IMR-90 (cell line): Measurements from ENCODE around the gene GLRX3. TPM values are rescaled to one million over a fixed set of nuclear protein-coding genes. Genes with fewer than 3 reads are reported as not detected.
A peak's percentile ranks its signal among the peaks of the same experiment; 100 is the strongest.

Experiments used
- ATAC-seq: fragments of 200-7000 bp; cut with Tn5 transposase; 2 replicates; pipeline ENCODE4 v1.9.1; 2020; ENCODE audit warnings: low read depth, mild to moderate bottlenecking, moderate library complexity
- BruUV-seq: library from RNA; stranded (reverse); fragments of 400-500 nt; replicated peaks from 2 replicates; lab custom pipeline; 2021; lab: Mats Ljungman, UMichigan
- CTCF ChIA-PET: fragments of 300-600 bp; formaldehyde crosslinking; extraction: SDS; loops from one replicate; lab custom pipeline; 2021; ENCODE audit warnings: antibody characterized with exemption; lab: Yijun Ruan, JAX
- POLR2A ChIA-PET: fragments of 300-600 bp; sonication (Branson Sonifier 250); formaldehyde crosslinking; loops from one replicate; lab custom pipeline; 2022; ENCODE audit warnings: antibody characterized with exemption; ENCODE audit not compliant: unreplicated experiment; lab: Charles Lee
- DNase-seq: peaks from one replicate; pipeline ENCODE4 v3.0.0; 2013
- H2AFZ ChIP-seq: replicated peaks from 2 replicates; pipeline ENCODE3; 2013; ENCODE audit warnings: low read length, mild to moderate bottlenecking; ENCODE audit not compliant: poor library complexity
- H2AK5ac ChIP-seq: 2 replicates; pipeline ENCODE4 v1.6.1; 2013; ENCODE audit warnings: low read depth, low read length, inconsistent platforms
- H2AK9ac ChIP-seq: replicated peaks from 2 replicates; pipeline ENCODE3; 2013; ENCODE audit warnings: mild to moderate bottlenecking, low read depth, low read length, moderate library complexity; ENCODE audit not compliant: poor library complexity
- H2BK120ac ChIP-seq: 2 replicates; pipeline ENCODE4 v1.6.1; 2013; ENCODE audit warnings: low read depth, low read length, inconsistent platforms
- H2BK15ac ChIP-seq: 3 replicates; pipeline ENCODE4 v1.6.1; 2013; ENCODE audit warnings: low read depth, low read length, inconsistent platforms
- H2BK20ac ChIP-seq: 2 replicates; pipeline ENCODE4 v1.6.1; 2013; ENCODE audit warnings: low read depth, mild to moderate bottlenecking, inconsistent platforms, low read length, moderate library complexity
- H2BK5ac ChIP-seq: 2 replicates; pipeline ENCODE4 v1.6.1; 2013; ENCODE audit warnings: mild to moderate bottlenecking, low read depth, low read length, inconsistent platforms; ENCODE audit not compliant: poor library complexity, severe bottlenecking
- H3K14ac ChIP-seq: replicated peaks from 2 replicates; pipeline ENCODE4 v1.6.1; 2013; ENCODE audit warnings: low read depth, low read length, inconsistent platforms
- H3K18ac ChIP-seq: 2 replicates; pipeline ENCODE4 v1.6.1; 2013; ENCODE audit warnings: low read depth, low read length, control low read depth
- H3K23ac ChIP-seq: 2 replicates; pipeline ENCODE4 v1.6.1; 2013; ENCODE audit warnings: low read depth, low read length, inconsistent platforms
- H3K27ac ChIP-seq: 2 replicates; pipeline ENCODE4 v1.5.1; 2013; ENCODE audit warnings: mild to moderate bottlenecking, control low read depth, low read length; ENCODE audit not compliant: insufficient read depth
- H3K27me3 ChIP-seq: 2 replicates; pipeline ENCODE4 v1.6.1; 2013; ENCODE audit warnings: low read length; ENCODE audit not compliant: control insufficient read depth, insufficient read depth
- H3K36me3 ChIP-seq: 2 replicates; pipeline ENCODE4 v1.6.1; 2013; ENCODE audit warnings: low read length, mixed read lengths; ENCODE audit not compliant: control insufficient read depth, insufficient read depth
- H3K4ac ChIP-seq: 2 replicates; pipeline ENCODE4 v1.6.1; 2013; ENCODE audit warnings: low read depth, low read length, inconsistent platforms
- H3K4me1 ChIP-seq: 2 replicates; pipeline ENCODE4 v1.6.1; 2013; ENCODE audit warnings: low read length, mixed read lengths; ENCODE audit not compliant: control insufficient read depth, insufficient read depth
- H3K4me2 ChIP-seq: 2 replicates; pipeline ENCODE4 v1.6.1; 2013; ENCODE audit warnings: low read depth, mild to moderate bottlenecking, control low read depth, low read length, moderate library complexity
- H3K4me3 ChIP-seq: 2 replicates; pipeline ENCODE4 v1.5.1; 2013; ENCODE audit warnings: low read depth, mild to moderate bottlenecking, control low read depth, low read length, moderate library complexity; ENCODE audit not compliant: insufficient read depth
- H3K56ac ChIP-seq: 2 replicates; pipeline ENCODE4 v1.6.1; 2013; ENCODE audit warnings: low read length, inconsistent platforms; ENCODE audit not compliant: insufficient read depth; ENCODE audit errors: extremely low read depth
- H3K79me1 ChIP-seq, 2 experiments: 2 replicates each; pipeline ENCODE4 v1.6.1; 2013; ENCODE audit warnings: low read length in 2 of 2, inconsistent platforms in 1 of 2, low read depth in 1 of 2
- H3K9ac ChIP-seq: 2 replicates; pipeline ENCODE4 v1.6.1; 2013; ENCODE audit warnings: low read depth, low read length, control low read depth
- H3K9me1 ChIP-seq: 2 replicates; pipeline ENCODE4 v1.6.1; 2013; ENCODE audit warnings: low read length, inconsistent platforms; ENCODE audit not compliant: insufficient read depth
- H3K9me3 ChIP-seq: 2 replicates; pipeline ENCODE4 v1.6.1; 2013; ENCODE audit warnings: low read length; ENCODE audit not compliant: control insufficient read depth, insufficient read depth
- H4K20me1 ChIP-seq: 2 replicates; pipeline ENCODE4 v1.6.1; 2013; ENCODE audit warnings: low read length, inconsistent platforms; ENCODE audit not compliant: insufficient read depth
- H4K5ac ChIP-seq: 2 replicates; pipeline ENCODE4 v1.6.1; 2013; ENCODE audit warnings: mild to moderate bottlenecking, low read depth, low read length, control low read depth
- H4K8ac ChIP-seq, 2 experiments: 2 replicates each; pipeline ENCODE4 v1.6.1; 2013; ENCODE audit warnings: low read depth in 2 of 2, low read length in 2 of 2, control low read depth in 1 of 2, inconsistent platforms in 1 of 2
- H4K91ac ChIP-seq: 2 replicates; pipeline ENCODE4 v1.6.1; 2013; ENCODE audit warnings: low read depth, low read length, inconsistent platforms; ENCODE audit not compliant: insufficient read depth
- CEBPB ChIP-seq: IDR thresholded peaks from 2 replicates; pipeline ENCODE4 v1.6.1; 2012; ENCODE audit warnings: low read depth, low read length, improper control_type of control experiment
- CHD1 ChIP-seq: IDR thresholded peaks from 2 replicates; pipeline ENCODE4 v1.6.1; 2012; ENCODE audit warnings: low read depth, low read length, improper control_type of control experiment
- FOS ChIP-seq: fragments of 150-350 bp; IDR thresholded peaks from 2 replicates; pipeline ENCODE4 v1.6.1; 2016; ENCODE audit warnings: low read depth, low read length
- MAFK ChIP-seq: IDR thresholded peaks from 2 replicates; pipeline ENCODE4 v1.6.1; 2012; ENCODE audit warnings: low read depth, low read length, improper control_type of control experiment
- MAZ ChIP-seq: IDR thresholded peaks from 2 replicates; pipeline ENCODE4 v1.6.1; 2012; ENCODE audit warnings: low read depth, mild to moderate bottlenecking, low read length, improper control_type of control experiment, moderate library complexity, borderline replicate concordance
- MXI1 ChIP-seq: IDR thresholded peaks from 2 replicates; pipeline ENCODE4 v1.6.1; 2012; ENCODE audit warnings: low read depth, mild to moderate bottlenecking, low read length, moderate library complexity, borderline replicate concordance
- NFE2L2 ChIP-seq: fragments of 150-350 bp; IDR thresholded peaks from 2 replicates; pipeline ENCODE4 v1.6.1; 2016; ENCODE audit warnings: low read depth, mild to moderate bottlenecking, low read length
- POLR2A ChIP-seq: IDR thresholded peaks from 2 replicates; pipeline ENCODE4 v1.6.1; 2012; ENCODE audit warnings: mild to moderate bottlenecking, low read depth, low read length
- RAD21 ChIP-seq: IDR thresholded peaks from 2 replicates; pipeline ENCODE4 v1.6.1; 2012; ENCODE audit warnings: low read length, improper control_type of control experiment
- RCOR1 ChIP-seq: IDR thresholded peaks from 2 replicates; pipeline ENCODE4 v1.6.1; 2012; ENCODE audit warnings: mild to moderate bottlenecking, low read length, improper control_type of control experiment; ENCODE audit not compliant: insufficient replicate concordance
- RFX5 ChIP-seq: IDR thresholded peaks from 2 replicates; pipeline ENCODE4 v1.8.0; 2012; ENCODE audit warnings: low read depth, mild to moderate bottlenecking, low read length, moderate library complexity
- SMC3 ChIP-seq: fragments of 150-350 bp; IDR thresholded peaks from 2 replicates; pipeline ENCODE4 v1.6.1; 2016; ENCODE audit warnings: low read depth, mild to moderate bottlenecking, antibody characterized with exemption, low read length, moderate library complexity
- USF2 ChIP-seq: fragments of 150-350 bp; IDR thresholded peaks from 2 replicates; pipeline ENCODE4 v1.6.1; 2017; ENCODE audit warnings: mild to moderate bottlenecking, antibody characterized with exemption, low read length, low read depth
- WGBS, 2 experiments: methylation state at CpG; one replicate each; pipeline versions ENCODE4 v1.1.5 to v1.1.7; 2013; ENCODE audit warnings: missing lambda C conversion rate in 2 of 2; ENCODE audit not compliant: insufficient read length in 1 of 2; ENCODE audit errors: extremely low coverage in 2 of 2; 5-methylcytosine and 5-hydroxymethylcytosine counted together
- dilution Hi-C: fragments of 300-500 bp; cut with HindIII; formaldehyde crosslinking; loops from one replicate; pipeline ENCODE4 v1.14.3; 2018; ENCODE audit warnings: low sequenced_read_pairs; ENCODE audit not compliant: unreplicated experiment
- in situ Hi-C: fragments of 300-500 bp; cut with MboI; formaldehyde crosslinking; loops from 3 replicates; pipeline ENCODE4 v1.14.3; 2019; ENCODE audit warnings: low sequenced_read_pairs, inconsistent platforms, mixed read lengths
- intact Hi-C: fragments of 100-400 bp; cut with micrococcal nuclease; formaldehyde crosslinking; loops from 2 replicates; pipeline ENCODE4 v1.10.0; 2022
- polyA plus RNA-seq, 3 experiments: library from polyadenylated mRNA; depleted of rRNA; stranded (reverse); fragments of >200 nt; gene quantifications; 2 replicates each; pipeline ENCODE4 v1.2.3, GENCODE V29; 2012; ENCODE audit warnings: low replicate concordance in 1 of 3
- total RNA-seq: library from RNA; depleted of rRNA; stranded (reverse); fragments of >200 nt; gene quantifications from 2 replicates; pipeline ENCODE4 v1.2.3, GENCODE V29; 2012
- TF ChIP-seq, protein P1 (sequence below): fragments of 150-350 bp; IDR thresholded peaks from 2 replicates; pipeline ENCODE4 v1.6.1; 2016; ENCODE audit warnings: low read depth, mild to moderate bottlenecking, low read length, moderate library complexity, borderline replicate concordance

GLRX3 gene
- total and polyA plus RNA-seq, 2 of the 4 experiments (the other 2 are of a cell fraction), result 78.7 to 81.7 TPM

GRCh38 chr10:130215931-130216231, 79.7 kb downstream of the GLRX3 start:
- TF ChIP-seq RAD21 (no peak), CHD1 (no peak), MAZ (no peak), RFX5 (no peak), SMC3 (no peak), MAFK (no peak), NFE2L2 (no peak), RCOR1 (no peak), CEBPB (no peak), FOS (no peak), POLR2A (no peak), MXI1 (no peak), USF2 (no peak)
- TF ChIP-seq, protein P1, sequence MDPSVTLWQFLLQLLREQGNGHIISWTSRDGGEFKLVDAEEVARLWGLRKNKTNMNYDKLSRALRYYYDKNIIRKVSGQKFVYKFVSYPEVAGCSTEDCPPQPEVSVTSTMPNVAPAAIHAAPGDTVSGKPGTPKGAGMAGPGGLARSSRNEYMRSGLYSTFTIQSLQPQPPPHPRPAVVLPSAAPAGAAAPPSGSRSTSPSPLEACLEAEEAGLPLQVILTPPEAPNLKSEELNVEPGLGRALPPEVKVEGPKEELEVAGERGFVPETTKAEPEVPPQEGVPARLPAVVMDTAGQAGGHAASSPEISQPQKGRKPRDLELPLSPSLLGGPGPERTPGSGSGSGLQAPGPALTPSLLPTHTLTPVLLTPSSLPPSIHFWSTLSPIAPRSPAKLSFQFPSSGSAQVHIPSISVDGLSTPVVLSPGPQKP, result no peak
- intact Hi-C loops, result no loop called here
- H3K9me1 ChIP-seq, result no peaks in the 10 kb centered on the region
- no peak overlapping the region for H4K8ac ChIP-seq
- no peak overlapping the region for H3K23ac ChIP-seq
- H3K4me3 ChIP-seq, result no peak overlapping the region
- in situ Hi-C loops, result no loop called here
- no peak overlapping the region for H2BK120ac ChIP-seq
- no peak overlapping the region for H3K14ac ChIP-seq
- no peaks in the 10 kb centered on the region for H3K27me3 ChIP-seq
- DNase-seq (no peak), ATAC-seq (no peak)
- H2AK9ac ChIP-seq, result peak overlapping the region; percentile 65
- no peak overlapping the region for H2BK20ac ChIP-seq
- no peak overlapping the region for H2AK5ac ChIP-seq
- no peak overlapping the region for H3K18ac ChIP-seq
- no peak overlapping the region for H2BK15ac ChIP-seq
- ChIA-PET POLR2A (no interaction called here), CTCF (no interaction called here)
- no peak overlapping the region for H2AFZ ChIP-seq
- no peaks in the 10 kb centered on the region for H4K20me1 ChIP-seq
- no peak overlapping the region for H3K56ac ChIP-seq
- no peak overlapping the region for H4K91ac ChIP-seq
- no peaks in the 10 kb centered on the region for H3K79me1 ChIP-seq
- no peaks in the 10 kb centered on the region for H3K36me3 ChIP-seq
- no peak overlapping the region for H4K5ac ChIP-seq
- H3K4me2 ChIP-seq, result no peak overlapping the region
- H2BK5ac ChIP-seq, result no peak overlapping the region
- H3K9ac ChIP-seq, result no peak overlapping the region
- 42% methylated on average over 5 of the region's 8 CpGs; no CpG with 5 or more reads in 1 of the 2 experiments for WGBS, 2 experiments
- BruUV-seq, result no TSS peak
- dilution Hi-C loops, result no loop called here
- H3K9me3 ChIP-seq, result peaks cover 12% of the 10 kb centered on the region; the same call in 1 of the 2 replicates
- H3K4me1 ChIP-seq, result no peaks in the 10 kb centered on the region
- no peak overlapping the region for H3K27ac ChIP-seq
- H3K4ac ChIP-seq, result no peak overlapping the region
